T-cell (primary cell): ENCODE results near the gene SRPX. TPM values are rescaled to one million over a fixed set of nuclear protein-coding genes. Genes with fewer than 3 reads are reported as not detected.

Experiments used
- ATAC-seq, 4 experiments: fragments of 200-7000 bp in 3 of 4; fragments of 150-1000 bp in 1 of 4; cut with Tn5 transposase; replicated peaks in 1 of 4; 1 replicate in 3 of 4; 2 replicates in 1 of 4; pipeline ENCODE4 v1.10.0; 2021; ENCODE audit warnings: moderate library complexity in 3 of 4, mild to moderate bottlenecking in 2 of 4, moderate number of reproducible peaks in 1 of 4
- CTCF ChIA-PET, 2 donors: fragments of 300-600 bp; sonication (Branson Sonifier 250); formaldehyde crosslinking; loops; one replicate each; lab custom pipeline; 2022; ENCODE audit warnings: antibody characterized with exemption in 2 of 2; lab: Charles Lee
- POLR2A ChIA-PET, 2 donors: fragments of 300-600 bp; sonication (Branson Sonifier 250); formaldehyde crosslinking; loops; one replicate each; lab custom pipeline; 2022; ENCODE audit warnings: antibody characterized with exemption in 2 of 2; lab: Charles Lee
- DNase-seq, 35 experiments: peaks; one replicate each; pipeline versions ENCODE4 v3.0.0 to v3.0.0-alpha.2; 2013 to 2023
- H3K27ac ChIP-seq: one replicate; pipeline ENCODE4 v1.5.1; 2013; ENCODE audit warnings: low read length
- H3K27me3 ChIP-seq, 2 experiments: replicated peaks in 1 of 2; 1 replicate in 1 of 2; 2 replicates in 1 of 2; pipeline versions ENCODE4 v1.6.1 to v1.7.0; 2013; ENCODE audit warnings: low read length in 1 of 2, mixed read lengths in 1 of 2; ENCODE audit not compliant: control insufficient read depth in 2 of 2, insufficient read depth in 2 of 2; ENCODE audit errors: extremely low read depth in 1 of 2
- H3K36me3 ChIP-seq, 2 donors: 1 replicate in 1 of 2; 2 replicates in 1 of 2; pipeline versions ENCODE4 v1.6.1 to v1.7.0; 2013; ENCODE audit warnings: low read length in 1 of 2; ENCODE audit not compliant: control insufficient read depth in 2 of 2, insufficient read depth in 1 of 2; ENCODE audit errors: extremely low read depth in 1 of 2
- H3K4me1 ChIP-seq, 2 experiments: 1 replicate in 1 of 2; 2 replicates in 1 of 2; pipeline versions ENCODE4 v1.6.1 to v1.7.0; 2013; ENCODE audit warnings: low read length in 2 of 2, mixed read lengths in 1 of 2; ENCODE audit not compliant: insufficient read depth in 2 of 2, control insufficient read depth in 1 of 2; ENCODE audit errors: extremely low read depth in 1 of 2
- H3K4me3 ChIP-seq, 2 donors: 1 replicate in 1 of 2; 2 replicates in 1 of 2; pipeline versions ENCODE4 v1.5.1 to v1.7.0; 2013; ENCODE audit warnings: mild to moderate bottlenecking in 2 of 2, low read length in 1 of 2, moderate library complexity in 1 of 2; ENCODE audit not compliant: control insufficient read depth in 1 of 2; ENCODE audit errors: extremely low read depth in 1 of 2
- H3K9me3 ChIP-seq: 2 replicates; pipeline ENCODE4 v1.7.0; 2013
- H3K27ac Mint-ChIP-seq, 2 donors: one replicate each; pipeline ENCODE4 v1.8.0; 2020 to 2021; ENCODE audit warnings: mild to moderate bottlenecking in 2 of 2, mixed read lengths in 2 of 2
- H3K27me3 Mint-ChIP-seq, 2 donors: one replicate each; pipeline ENCODE4 v1.8.0; 2021 to 2022; ENCODE audit warnings: mixed read lengths in 2 of 2
- H3K36me3 Mint-ChIP-seq: one replicate; pipeline ENCODE4 v1.8.0; 2021; ENCODE audit warnings: mixed read lengths
- H3K4me1 Mint-ChIP-seq, 3 donors: one replicate each; pipeline ENCODE4 v1.8.0; 2020 to 2022; ENCODE audit warnings: mixed read lengths in 3 of 3, mild to moderate bottlenecking in 1 of 3
- H3K4me3 Mint-ChIP-seq, 3 donors: one replicate each; pipeline ENCODE4 v1.8.0; 2020 to 2022; ENCODE audit warnings: mild to moderate bottlenecking in 3 of 3, mixed read lengths in 3 of 3, moderate library complexity in 3 of 3
- H3K9me3 Mint-ChIP-seq, 3 donors: one replicate each; pipeline ENCODE4 v1.8.0; 2020 to 2022; ENCODE audit warnings: mixed read lengths in 3 of 3
- WGBS: methylation state at CpG from one replicate; pipeline ENCODE4 v1.1.5; 2013; ENCODE audit warnings: missing lambda C conversion rate; ENCODE audit not compliant: insufficient coverage; 5-methylcytosine and 5-hydroxymethylcytosine counted together
- total RNA-seq, 35 experiments: library from RNA in 6 of 35; stranded (reverse) in 6 of 35; fragments of 120-200 nt in 1 of 35; gene quantifications; one replicate each; pipeline versions ENCODE4 v1.2.1 to v1.2.4 and lab custom pipeline; 2013 to 2026

SRPX gene
- total RNA-seq, 5 donors from 2014 or later (not counting 1 experiment from before 2014, with no cell fraction given), result 0.13 to 0.15 TPM; not detected in 3

- H3K4me1 Mint-ChIP-seq, result no peaks in the 10 kb centered on the region
- no peak overlapping the region for H3K4me3 Mint-ChIP-seq
- H3K4me1 ChIP-seq, result no peaks in the 10 kb centered on the region
- H3K9me3 ChIP-seq, result no peaks in the 10 kb centered on the region
- H3K27ac ChIP-seq, result no peak overlapping the region
- H3K36me3 Mint-ChIP-seq, result no peaks in the 10 kb centered on the region
- 50% methylated on average over 1 of the region's 1 CpG for WGBS
- no peaks in the 10 kb centered on the region for H3K9me3 Mint-ChIP-seq
- H3K36me3 ChIP-seq, result no peaks in the 10 kb centered on the region
- DNase-seq (no peak), ATAC-seq (no peak)
- no peaks in the 10 kb centered on the region for H3K27me3 ChIP-seq
- no peak overlapping the region for H3K4me3 ChIP-seq
- ChIA-PET POLR2A (no interaction called here), CTCF (no interaction called here)
- peaks cover 0 to 14% of the 10 kb centered on the region in 2 donors for H3K27me3 Mint-ChIP-seq
- no peak overlapping the region for H3K27ac Mint-ChIP-seq
These were observed 37.1 kb downstream of the SRPX start for GRCh38 chrX:38183596-38183995.

- no peak for DNase-seq
- H3K4me3 Mint-ChIP-seq, result no peak overlapping the region
- H3K4me1 ChIP-seq, result no peaks in the 10 kb centered on the region
- no peaks in the 10 kb centered on the region for H3K36me3 Mint-ChIP-seq
- H3K27me3 ChIP-seq, result no peaks in the 10 kb centered on the region
- no peaks in the 10 kb centered on the region for H3K9me3 Mint-ChIP-seq
- no peaks in the 10 kb centered on the region for H3K4me1 Mint-ChIP-seq
- WGBS, result no CpG with 5 or more reads among the region's 2 CpGs
- CTCF ChIA-PET, result no interaction called here
- no peak overlapping the region for H3K27ac ChIP-seq
- no peak for ATAC-seq
- H3K27ac Mint-ChIP-seq, result no peak overlapping the region
- peaks cover 0 to 15% of the 10 kb centered on the region in 2 donors for H3K27me3 Mint-ChIP-seq
- H3K9me3 ChIP-seq, result no peaks in the 10 kb centered on the region
- H3K36me3 ChIP-seq, result no peaks in the 10 kb centered on the region
- H3K4me3 ChIP-seq, result no peak overlapping the region
- POLR2A ChIA-PET, result no interaction called here
These were observed 39.3 kb downstream of the SRPX start for GRCh38 chrX:38181357-38181756.

DNA sequence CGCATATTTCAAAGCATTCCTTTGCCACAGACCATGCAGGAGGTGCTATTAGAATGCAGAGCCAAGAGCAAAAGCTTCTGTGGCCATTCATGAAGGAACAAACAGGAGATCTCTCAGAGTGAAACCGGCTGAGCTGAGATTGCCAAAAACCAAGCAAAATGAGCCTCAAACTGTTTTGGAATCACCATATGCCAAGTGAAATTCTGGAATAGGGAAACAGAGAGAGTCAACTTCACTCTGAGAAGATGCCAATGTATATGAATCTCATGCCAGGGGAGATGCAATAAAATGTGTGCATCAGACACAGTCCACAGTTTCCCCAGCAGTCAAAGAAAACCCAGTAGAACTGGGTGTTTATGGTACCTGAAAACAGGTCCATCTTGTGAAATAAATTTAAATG is 42.3 kb downstream of the SRPX start:
- Histone ChIP-seq H3K27ac (no peak overlapping the region), H3K36me3 (no peaks in the 10 kb centered on the region), H3K4me3 (no peak overlapping the region), H3K27me3 (no peaks in the 10 kb centered on the region), H3K4me1 (no peaks in the 10 kb centered on the region), H3K9me3 (no peaks in the 10 kb centered on the region)
- peaks cover 2 to 18% of the 10 kb centered on the region in 2 donors for H3K27me3 Mint-ChIP-seq
- POLR2A ChIA-PET, result no interaction called here
- H3K36me3 Mint-ChIP-seq, result no peaks in the 10 kb centered on the region
- CTCF ChIA-PET, result no interaction called here
- H3K4me1 Mint-ChIP-seq, result no peaks in the 10 kb centered on the region
- no peak overlapping the region for H3K27ac Mint-ChIP-seq
- ATAC-seq, result no peak
- no peak overlapping the region for H3K4me3 Mint-ChIP-seq
- WGBS, result 100% methylated on average over 1 of the region's 2 CpGs
- DNase-seq, result no peak
- no peaks in the 10 kb centered on the region for H3K9me3 Mint-ChIP-seq

GRCh38 chrX:38175139-38175538 is 45.5 kb downstream of the SRPX start:
- H3K9me3 ChIP-seq, result no peaks in the 10 kb centered on the region
- no peak overlapping the region for H3K27ac ChIP-seq
- ATAC-seq, result no peak
- Mint-ChIP-seq H3K27ac (no peak overlapping the region), H3K4me1 (no peaks in the 10 kb centered on the region), H3K4me3 (no peak overlapping the region), H3K27me3 (peaks cover 2 to 17% of the 10 kb centered on the region in 2 donors), H3K36me3 (no peaks in the 10 kb centered on the region), H3K9me3 (no peaks in the 10 kb centered on the region)
- DNase-seq, result peak in 1 of 35 experiments; percentile 6
- ChIA-PET POLR2A (no interaction called here), CTCF (interaction anchor here in 1 of 2 donors (1.6 kb wide), 1 partner anchor 9 kb away, joined by 5 read pairs; no protein-coding TSS in a partner anchor)
- H3K4me1 ChIP-seq, result no peaks in the 10 kb centered on the region
- no peak overlapping the region for H3K4me3 ChIP-seq
- WGBS, result 20% methylated on average over 1 of the region's 3 CpGs
- H3K27me3 ChIP-seq, result no peaks in the 10 kb centered on the region
- no peaks in the 10 kb centered on the region for H3K36me3 ChIP-seq

- Histone ChIP-seq H3K27ac (no peak overlapping the region), H3K36me3 (no peaks in the 10 kb centered on the region), H3K27me3 (no peaks in the 10 kb centered on the region), H3K4me1 (no peaks in the 10 kb centered on the region), H3K9me3 (no peaks in the 10 kb centered on the region), H3K4me3 (no peak overlapping the region)
- no peak overlapping the region for H3K27ac Mint-ChIP-seq
- H3K36me3 Mint-ChIP-seq, result no peaks in the 10 kb centered on the region
- peaks cover 2 to 17% of the 10 kb centered on the region in 2 donors for H3K27me3 Mint-ChIP-seq
- ChIA-PET POLR2A (no interaction called here), CTCF (no interaction called here)
- no peaks in the 10 kb centered on the region for H3K9me3 Mint-ChIP-seq
- H3K4me1 Mint-ChIP-seq, result no peaks in the 10 kb centered on the region
- ATAC-seq (no peak), DNase-seq (no peak)
- WGBS, result no CpG with 5 or more reads among the region's 3 CpGs
- no peak overlapping the region for H3K4me3 Mint-ChIP-seq
These were observed 48.1 kb downstream of the SRPX start for GRCh38 chrX:38172596-38172995.

DNA sequence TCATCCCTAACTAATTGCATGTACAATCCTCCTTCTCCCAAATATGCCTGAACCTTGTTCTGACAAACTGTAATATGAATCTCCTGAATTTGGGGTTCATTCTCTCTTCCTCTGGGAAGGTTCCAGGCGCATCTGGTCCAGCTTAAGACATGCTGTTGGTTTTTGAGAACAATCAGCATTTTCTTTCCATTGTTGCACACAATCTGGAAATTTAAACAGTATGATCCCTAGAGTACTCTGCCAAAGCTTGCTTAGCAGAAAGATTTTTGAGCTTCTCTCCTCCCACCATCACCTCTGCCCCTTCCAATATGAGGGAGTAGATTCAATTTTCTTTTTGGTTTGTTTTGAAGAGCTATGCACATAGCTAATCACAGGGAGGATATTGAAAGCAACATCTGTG is 50.1 kb downstream of the SRPX start:
- H3K27me3 Mint-ChIP-seq, result peaks cover 2 to 13% of the 10 kb centered on the region in 2 donors

More for the DNA sequence above, 50.1 kb downstream of the SRPX start:
- Histone ChIP-seq H3K4me1 (no peaks in the 10 kb centered on the region), H3K4me3 (no peak overlapping the region), H3K36me3 (no peaks in the 10 kb centered on the region), H3K9me3 (no peaks in the 10 kb centered on the region), H3K27me3 (no peaks in the 10 kb centered on the region), H3K27ac (no peak overlapping the region)
- no CpG with 5 or more reads among the region's 1 CpG for WGBS
- H3K9me3 Mint-ChIP-seq, result no peaks in the 10 kb centered on the region
- CTCF ChIA-PET, result interaction anchor here in 1 of 2 donors (0.7 kb wide), 1 partner anchor 802 kb away, joined by 3 read pairs; no protein-coding TSS in a partner anchor
- ATAC-seq (no peak), DNase-seq (no peak)
- no peak overlapping the region for H3K4me3 Mint-ChIP-seq
- POLR2A ChIA-PET, result no interaction called here
- H3K27ac Mint-ChIP-seq, result no peak overlapping the region
- no peaks in the 10 kb centered on the region for H3K4me1 Mint-ChIP-seq
- H3K36me3 Mint-ChIP-seq, result no peaks in the 10 kb centered on the region
